Sigmoid colon (tissue), 3 donors: ENCODE data around the gene NRG3.

Experiments used
- CTCF ChIP-seq, 4 experiments: fragments of 450-650 bp in 3 of 4; fragments of 200-600 bp in 1 of 4; IDR thresholded peaks; one replicate each; pipeline ENCODE4 v1.5.1; 2016 to 2019; ENCODE audit warnings: antibody characterized with exemption in 4 of 4, mild to moderate bottlenecking in 3 of 4, moderate library complexity in 2 of 4
- POLR2A ChIP-seq, 2 donors: fragments of 450-650 bp; IDR thresholded peaks; one replicate each; pipeline ENCODE4 v1.6.1; 2016; ENCODE audit warnings: antibody characterized with exemption in 2 of 2, mild to moderate bottlenecking in 2 of 2, moderate library complexity in 2 of 2

GRCh38 chr10:82867056-82867455, 992.1 kb downstream of the NRG3 start:
- TF ChIP-seq CTCF (IDR thresholded peaks at IDR 0.05) (no peak), POLR2A (IDR thresholded peaks at IDR 0.05) (no peak)
